ENCODE results near the gene SLC11A2.
"Not testable (repeated sequence)": the region's sequence is repeated elsewhere in the genome, so short reads cannot be mapped to it uniquely, and the experiment has no call there.

Gene SLC11A2

GRCh38 chr12:50936821-50937530 is 89.2 kb downstream of the SLC11A2 start:
- no peak for DNase-seq

DNA sequence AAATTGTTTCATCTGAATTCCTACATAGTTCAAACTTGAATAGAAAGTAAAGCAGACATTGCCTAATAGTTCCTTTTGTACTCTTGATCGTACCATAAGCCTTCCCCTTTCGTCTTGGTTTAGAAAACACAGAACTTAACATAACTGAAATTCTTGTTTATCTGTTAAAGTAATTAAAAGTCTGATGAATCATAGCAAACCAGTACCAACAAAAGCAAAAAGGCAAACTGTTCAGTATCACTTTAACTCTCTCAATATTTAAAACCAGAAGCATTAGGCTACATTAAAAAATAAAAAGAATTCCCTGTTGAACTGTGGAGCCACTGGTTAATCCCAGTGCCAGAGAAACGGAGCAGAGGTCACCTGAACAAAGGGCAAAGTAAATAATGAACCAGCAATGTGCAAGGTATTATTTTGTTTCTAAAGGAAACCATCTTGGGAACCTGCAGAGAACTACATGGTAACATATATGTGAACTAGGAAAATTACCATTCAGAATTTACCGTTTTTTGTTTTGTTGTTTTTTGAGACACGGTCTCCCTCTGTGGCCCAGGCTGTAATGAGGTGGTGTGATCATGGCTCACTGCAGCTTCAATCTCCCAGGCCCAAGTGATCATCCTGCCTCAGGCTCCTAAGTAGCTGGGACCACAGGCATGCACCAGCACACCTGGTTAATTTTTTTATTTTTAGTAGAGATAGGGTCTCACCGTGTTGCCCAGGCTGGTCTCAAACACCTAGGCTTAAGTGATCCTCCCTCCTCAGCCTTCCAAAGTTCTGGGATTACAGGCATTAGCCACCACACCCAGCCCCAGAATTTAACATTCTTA is 91.0 kb downstream of the SLC11A2 start:
- DNase-seq: no peak

DNA sequence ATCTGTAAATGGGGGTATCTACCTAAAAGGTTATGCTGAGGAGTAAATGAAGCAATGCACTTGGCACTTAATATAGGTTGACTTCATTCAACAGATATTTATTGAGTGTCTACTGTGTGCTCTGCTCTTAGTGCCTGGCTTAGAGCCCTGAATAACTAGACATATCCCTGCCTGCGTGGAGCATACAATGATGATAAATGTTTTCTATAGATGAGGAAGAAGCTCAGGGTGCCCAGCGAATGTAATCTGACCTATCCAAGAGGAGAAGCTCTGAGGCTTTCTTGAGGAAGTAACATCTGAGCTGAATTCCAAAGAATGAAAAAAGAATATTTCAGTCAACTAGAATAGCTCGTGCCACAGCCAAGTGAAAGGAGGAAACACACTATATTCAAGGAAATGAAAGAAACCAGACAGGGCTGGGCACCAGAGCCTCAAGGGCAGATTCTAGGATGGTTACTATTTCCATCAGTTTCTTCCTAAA is 91.8 kb downstream of the SLC11A2 start:
- DNase-seq: no peak

DNA sequence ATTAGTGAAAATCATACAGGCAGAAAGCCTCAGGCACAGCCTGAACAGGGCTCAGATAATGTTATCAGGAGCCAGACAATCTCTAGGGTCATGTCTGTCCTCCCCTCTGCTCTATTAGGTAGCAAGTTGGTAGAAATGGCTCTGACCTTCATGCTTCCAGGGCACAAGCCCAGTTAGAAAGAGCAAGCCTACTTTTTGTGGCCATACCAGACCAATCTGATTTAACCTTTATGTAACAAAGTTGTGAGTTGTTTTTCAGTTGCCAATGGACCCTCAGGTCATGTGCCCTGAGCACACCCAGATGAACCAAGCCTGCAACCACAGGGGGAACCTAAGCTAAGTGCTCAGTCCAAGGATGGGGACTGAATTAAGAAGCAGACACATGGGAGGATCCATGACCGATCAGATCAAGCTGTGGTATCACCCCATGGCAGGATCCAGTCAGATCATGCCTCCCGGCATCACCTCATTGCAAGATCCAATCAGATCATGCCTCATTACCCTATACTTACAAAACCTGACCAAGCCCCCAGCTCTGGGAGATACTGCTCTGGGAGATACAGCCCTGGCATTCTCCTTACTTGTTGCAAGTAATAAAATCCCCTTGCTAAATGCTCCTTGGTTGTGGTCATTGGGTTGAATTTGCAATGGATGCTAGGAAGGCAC is 92.6 kb downstream of the SLC11A2 start:
- DNase-seq: no peak

DNA sequence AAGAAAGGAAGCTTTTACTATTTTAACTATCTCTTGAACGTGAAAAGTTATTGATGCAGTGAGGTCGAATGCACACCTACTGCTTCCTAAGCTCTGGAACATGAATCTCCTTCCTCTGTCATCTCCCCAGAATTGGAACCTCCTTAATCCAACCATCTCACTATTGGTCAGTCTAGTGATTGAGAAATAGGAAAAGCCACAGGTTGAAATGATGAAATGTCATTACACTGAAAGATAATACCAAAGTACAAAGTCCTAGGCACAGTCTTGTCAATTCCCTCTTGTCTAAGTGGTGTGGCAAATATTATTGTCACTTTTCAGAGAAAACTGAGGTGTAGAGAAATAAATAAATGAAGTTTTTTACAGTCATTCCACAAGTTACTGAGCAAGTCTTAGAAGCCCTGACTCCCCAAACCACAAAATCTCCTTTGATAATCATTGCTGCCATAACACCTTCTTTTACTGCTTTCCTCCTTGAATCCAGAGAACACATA is 93.3 kb downstream of the SLC11A2 start:
- no peak for DNase-seq

DNA sequence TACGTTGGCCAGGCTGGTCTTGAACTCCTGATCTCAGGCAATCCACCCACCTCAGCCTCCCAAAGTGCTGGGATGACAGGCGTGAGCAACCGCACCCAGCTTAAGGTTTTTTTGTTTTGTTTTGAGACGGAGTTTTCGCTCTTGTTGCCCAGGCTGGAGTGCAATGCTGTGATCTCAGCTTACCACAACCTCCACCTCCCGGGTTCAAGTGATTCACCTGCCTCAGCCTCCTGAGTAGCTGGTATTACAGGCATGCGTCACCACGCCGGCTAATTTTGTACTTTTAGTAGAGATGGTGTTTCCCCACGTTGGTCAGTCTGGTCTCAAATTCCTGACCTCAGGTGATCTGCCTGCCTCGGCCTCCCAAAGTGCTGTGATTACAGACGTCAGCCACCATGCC is 95.7 kb downstream of the SLC11A2 start:
- DNase-seq: not testable (repeated sequence)

DNA sequence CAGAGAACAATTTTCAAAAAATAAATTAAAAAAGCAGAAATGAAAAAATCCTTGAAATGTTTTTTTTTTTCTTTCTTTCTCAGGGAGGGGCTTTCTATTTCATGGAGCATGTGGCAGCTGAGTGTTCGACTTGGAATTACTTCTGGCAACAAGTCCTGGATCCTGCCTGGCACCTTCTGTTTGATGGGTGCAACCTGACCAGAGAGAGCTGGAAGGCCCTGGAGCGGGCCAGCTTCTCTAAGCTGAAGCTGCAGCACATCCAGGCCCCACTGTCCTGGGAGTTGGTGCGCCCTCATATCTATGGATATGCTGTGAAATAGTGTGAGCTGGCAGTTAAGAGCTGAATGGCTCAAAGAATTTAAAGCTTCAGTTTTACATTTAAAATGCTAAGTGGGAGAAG is 96.4 kb downstream of the SLC11A2 start:
- DNase-seq: no peak

All from NCI-H1105 treated with DMSO at 0.1 percent for 48 hours (cell line).